Measurements from ENCODE around the gene HSPBAP1.
A peak's percentile ranks its signal among the peaks of the same experiment; 100 is the strongest.

HSPBAP1 gene

GRCh38 chr3:122787872-122788271 lies 5.8 kb downstream of the HSPBAP1 start:
- no peak overlapping the region for H3K27ac ChIP-seq (ENCODE audit: low read depth, low read length)
- H3K9ac ChIP-seq (ENCODE audit: low read length in 5 of 5) = no peak overlapping the region
- no peak overlapping the region for H3K4me3 ChIP-seq (ENCODE audit: low read depth in 1 of 5, low read length in 5 of 5)
- peaks cover 0 to 9% (median 8%) of the 10 kb centered on the region in 5 donors for H3K4me1 ChIP-seq (ENCODE audit: control insufficient read depth in 5 of 5, insufficient read depth in 5 of 5, low read length in 5 of 5)
- no peaks in the 10 kb centered on the region for H3K36me3 ChIP-seq (ENCODE audit: control insufficient read depth in 5 of 5, insufficient read depth in 5 of 5, low read length in 5 of 5)
- H3K9me3 ChIP-seq (ENCODE audit: control insufficient read depth in 5 of 5, low read length in 5 of 5) = no peaks in the 10 kb centered on the region
- no peaks in the 10 kb centered on the region for H3K27me3 ChIP-seq (ENCODE audit: control insufficient read depth in 5 of 5, insufficient read depth in 4 of 5, low read length in 5 of 5)

- no peak overlapping the region for H3K9ac ChIP-seq (ENCODE audit: low read length in 5 of 5)
- H3K4me1 ChIP-seq (ENCODE audit: control insufficient read depth in 5 of 5, insufficient read depth in 5 of 5, low read length in 5 of 5) = peaks cover 0 to 5% (median 0%) of the 10 kb centered on the region in 5 donors
- H3K4me3 ChIP-seq (ENCODE audit: low read depth in 1 of 5, low read length in 5 of 5) = no peak overlapping the region
- no peaks in the 10 kb centered on the region for H3K27me3 ChIP-seq (ENCODE audit: control insufficient read depth in 5 of 5, insufficient read depth in 4 of 5, low read length in 5 of 5)
- H3K9me3 ChIP-seq (ENCODE audit: control insufficient read depth in 5 of 5, low read length in 5 of 5) = no peaks in the 10 kb centered on the region
- H3K27ac ChIP-seq (ENCODE audit: low read depth, low read length) = no peak overlapping the region
- peaks cover 0 to 2% (median 0%) of the 10 kb centered on the region in 5 donors for H3K36me3 ChIP-seq (ENCODE audit: control insufficient read depth in 5 of 5, insufficient read depth in 5 of 5, low read length in 5 of 5)
These were observed 7.6 kb downstream of the HSPBAP1 start for GRCh38 chr3:122786066-122786465.

GRCh38 chr3:122785231-122785630 lies 8.4 kb downstream of the HSPBAP1 start:
- no peak overlapping the region for H3K27ac ChIP-seq (ENCODE audit: low read depth, low read length)
- H3K4me1 ChIP-seq (ENCODE audit: control insufficient read depth in 5 of 5, insufficient read depth in 5 of 5, low read length in 5 of 5) = peaks cover 0 to 3% (median 0%) of the 10 kb centered on the region in 5 donors
- no peaks in the 10 kb centered on the region for H3K27me3 ChIP-seq (ENCODE audit: control insufficient read depth in 5 of 5, insufficient read depth in 4 of 5, low read length in 5 of 5)
- no peak overlapping the region for H3K4me3 ChIP-seq (ENCODE audit: low read depth in 1 of 5, low read length in 5 of 5)
- H3K36me3 ChIP-seq (ENCODE audit: control insufficient read depth in 5 of 5, insufficient read depth in 5 of 5, low read length in 5 of 5) = peaks cover 0 to 2% (median 0%) of the 10 kb centered on the region in 5 donors
- no peaks in the 10 kb centered on the region for H3K9me3 ChIP-seq (ENCODE audit: control insufficient read depth in 5 of 5, low read length in 5 of 5)
- H3K9ac ChIP-seq (ENCODE audit: low read length in 5 of 5) = no peak overlapping the region

- Histone ChIP-seq H3K4me1 (ENCODE audit: control insufficient read depth in 5 of 5, insufficient read depth in 5 of 5, low read length in 5 of 5) (no peaks in the 10 kb centered on the region), H3K4me3 (ENCODE audit: low read depth in 1 of 5, low read length in 5 of 5) (no peak overlapping the region), H3K9ac (ENCODE audit: low read length in 5 of 5) (no peak overlapping the region), H3K36me3 (ENCODE audit: control insufficient read depth in 5 of 5, insufficient read depth in 5 of 5, low read length in 5 of 5) (peaks cover 0 to 2% (median 0%) of the 10 kb centered on the region in 5 donors), H3K9me3 (ENCODE audit: control insufficient read depth in 5 of 5, low read length in 5 of 5) (no peaks in the 10 kb centered on the region), H3K27me3 (ENCODE audit: control insufficient read depth in 5 of 5, insufficient read depth in 4 of 5, low read length in 5 of 5) (no peaks in the 10 kb centered on the region), H3K27ac (ENCODE audit: low read depth, low read length) (no peak overlapping the region)
These were observed 9.2 kb downstream of the HSPBAP1 start for GRCh38 chr3:122784436-122784835.

- no peak overlapping the region for H3K9ac ChIP-seq (ENCODE audit: low read length in 5 of 5)
- no peaks in the 10 kb centered on the region for H3K4me1 ChIP-seq (ENCODE audit: control insufficient read depth in 5 of 5, insufficient read depth in 5 of 5, low read length in 5 of 5)
- no peaks in the 10 kb centered on the region for H3K27me3 ChIP-seq (ENCODE audit: control insufficient read depth in 5 of 5, insufficient read depth in 4 of 5, low read length in 5 of 5)
- peaks cover 0 to 2% (median 0%) of the 10 kb centered on the region in 5 donors for H3K36me3 ChIP-seq (ENCODE audit: control insufficient read depth in 5 of 5, insufficient read depth in 5 of 5, low read length in 5 of 5)
- no peak overlapping the region for H3K27ac ChIP-seq (ENCODE audit: low read depth, low read length)
- no peak overlapping the region for H3K4me3 ChIP-seq (ENCODE audit: low read depth in 1 of 5, low read length in 5 of 5)
- no peaks in the 10 kb centered on the region for H3K9me3 ChIP-seq (ENCODE audit: control insufficient read depth in 5 of 5, low read length in 5 of 5)
These were observed 10.8 kb downstream of the HSPBAP1 start for GRCh38 chr3:122782804-122783203.

GRCh38 chr3:122777563-122777962 lies 16.1 kb downstream of the HSPBAP1 start:
- Histone ChIP-seq H3K9me3 (ENCODE audit: control insufficient read depth in 5 of 5, low read length in 5 of 5) (no peaks in the 10 kb centered on the region), H3K27me3 (ENCODE audit: control insufficient read depth in 5 of 5, insufficient read depth in 4 of 5, low read length in 5 of 5) (no peaks in the 10 kb centered on the region), H3K36me3 (ENCODE audit: control insufficient read depth in 5 of 5, insufficient read depth in 5 of 5, low read length in 5 of 5) (peaks cover 0 to 9% (median 2%) of the 10 kb centered on the region in 5 donors), H3K4me1 (ENCODE audit: control insufficient read depth in 5 of 5, insufficient read depth in 5 of 5, low read length in 5 of 5) (peaks cover 0 to 3% (median 0%) of the 10 kb centered on the region in 5 donors), H3K4me3 (ENCODE audit: low read depth in 1 of 5, low read length in 5 of 5) (no peak overlapping the region), H3K9ac (ENCODE audit: low read length in 5 of 5) (no peak overlapping the region), H3K27ac (ENCODE audit: low read depth, low read length) (no peak overlapping the region)

- peak overlapping the region in 1 of 5 donors; percentile 30 for H3K9ac ChIP-seq (ENCODE audit: low read length in 5 of 5)
- no peak overlapping the region for H3K27ac ChIP-seq (ENCODE audit: low read depth, low read length)
- peaks cover 0 to 9% (median 2%) of the 10 kb centered on the region in 5 donors for H3K36me3 ChIP-seq (ENCODE audit: control insufficient read depth in 5 of 5, insufficient read depth in 5 of 5, low read length in 5 of 5)
- peaks cover 0 to 3% (median 0%) of the 10 kb centered on the region in 5 donors for H3K4me1 ChIP-seq (ENCODE audit: control insufficient read depth in 5 of 5, insufficient read depth in 5 of 5, low read length in 5 of 5)
- H3K27me3 ChIP-seq (ENCODE audit: control insufficient read depth in 5 of 5, insufficient read depth in 4 of 5, low read length in 5 of 5) = no peaks in the 10 kb centered on the region
- H3K9me3 ChIP-seq (ENCODE audit: control insufficient read depth in 5 of 5, low read length in 5 of 5) = no peaks in the 10 kb centered on the region
- H3K4me3 ChIP-seq (ENCODE audit: low read depth in 1 of 5, low read length in 5 of 5) = no peak overlapping the region
These were observed 16.8 kb downstream of the HSPBAP1 start for GRCh38 chr3:122776675-122777468.

GRCh38 chr3:122774564-122774963 lies 19.1 kb downstream of the HSPBAP1 start:
- Histone ChIP-seq H3K9ac (ENCODE audit: low read length in 5 of 5) (no peak overlapping the region), H3K36me3 (ENCODE audit: control insufficient read depth in 5 of 5, insufficient read depth in 5 of 5, low read length in 5 of 5) (peaks cover 0 to 9% (median 3%) of the 10 kb centered on the region in 5 donors), H3K27me3 (ENCODE audit: control insufficient read depth in 5 of 5, insufficient read depth in 4 of 5, low read length in 5 of 5) (no peaks in the 10 kb centered on the region), H3K27ac (ENCODE audit: low read depth, low read length) (no peak overlapping the region), H3K4me1 (ENCODE audit: control insufficient read depth in 5 of 5, insufficient read depth in 5 of 5, low read length in 5 of 5) (peaks cover 0 to 3% (median 0%) of the 10 kb centered on the region in 5 donors), H3K9me3 (ENCODE audit: control insufficient read depth in 5 of 5, low read length in 5 of 5) (no peaks in the 10 kb centered on the region), H3K4me3 (ENCODE audit: low read depth in 1 of 5, low read length in 5 of 5) (no peak overlapping the region)

GRCh38 chr3:122773944-122774509 lies 19.6 kb downstream of the HSPBAP1 start:
- H3K4me1 ChIP-seq (ENCODE audit: control insufficient read depth in 5 of 5, insufficient read depth in 5 of 5, low read length in 5 of 5) = peaks cover 0 to 3% (median 0%) of the 10 kb centered on the region in 5 donors
- H3K9me3 ChIP-seq (ENCODE audit: control insufficient read depth in 5 of 5, low read length in 5 of 5) = no peaks in the 10 kb centered on the region
- H3K27ac ChIP-seq (ENCODE audit: low read depth, low read length) = no peak overlapping the region
- H3K36me3 ChIP-seq (ENCODE audit: control insufficient read depth in 5 of 5, insufficient read depth in 5 of 5, low read length in 5 of 5) = peaks cover 0 to 9% (median 3%) of the 10 kb centered on the region in 5 donors
- no peaks in the 10 kb centered on the region for H3K27me3 ChIP-seq (ENCODE audit: control insufficient read depth in 5 of 5, insufficient read depth in 4 of 5, low read length in 5 of 5)
- no peak overlapping the region for H3K9ac ChIP-seq (ENCODE audit: low read length in 5 of 5)
- H3K4me3 ChIP-seq (ENCODE audit: low read depth in 1 of 5, low read length in 5 of 5) = no peak overlapping the region

GRCh38 chr3:122772827-122773226 lies 20.8 kb downstream of the HSPBAP1 start:
- peaks cover 6 to 14% (median 9%) of the 10 kb centered on the region in 5 donors for H3K36me3 ChIP-seq (ENCODE audit: control insufficient read depth in 5 of 5, insufficient read depth in 5 of 5, low read length in 5 of 5)
- H3K4me1 ChIP-seq (ENCODE audit: control insufficient read depth in 5 of 5, insufficient read depth in 5 of 5, low read length in 5 of 5) = peaks cover 0 to 5% (median 3%) of the 10 kb centered on the region in 5 donors
- H3K9ac ChIP-seq (ENCODE audit: low read length in 5 of 5) = no peak overlapping the region
- no peak overlapping the region for H3K4me3 ChIP-seq (ENCODE audit: low read depth in 1 of 5, low read length in 5 of 5)
- no peaks in the 10 kb centered on the region for H3K9me3 ChIP-seq (ENCODE audit: control insufficient read depth in 5 of 5, low read length in 5 of 5)
- H3K27me3 ChIP-seq (ENCODE audit: control insufficient read depth in 5 of 5, insufficient read depth in 4 of 5, low read length in 5 of 5) = no peaks in the 10 kb centered on the region
- no peak overlapping the region for H3K27ac ChIP-seq (ENCODE audit: low read depth, low read length)
